GM12801 (cell line): ENCODE results near the gene FCSK.

ENCODE experiments used
- CTCF ChIP-seq: IDR thresholded peaks from one replicate; pipeline ENCODE4 v1.5.1; 2011; ENCODE audit warnings: control low read depth; ENCODE audit not compliant: insufficient read length; ENCODE audit errors: extremely low read depth

The FCSK gene

GRCh38 chr16:70484867-70485266, 30.5 kb downstream of the FCSK start:
- TF ChIP-seq CTCF: no peak

- TF ChIP-seq CTCF: no peak
Measured at GRCh38 chr16:70490261-70490660, 35.9 kb downstream of the FCSK start.

- TF ChIP-seq CTCF: no peak
Measured at GRCh38 chr16:70493802-70494201, 39.4 kb downstream of the FCSK start.

GRCh38 chr16:70494202-70494770, 39.9 kb downstream of the FCSK start:
- no peak for TF ChIP-seq CTCF

GRCh38 chr16:70494777-70495176, 40.4 kb downstream of the FCSK start:
- no peak for TF ChIP-seq CTCF

GRCh38 chr16:70495425-70496182, 41.2 kb downstream of the FCSK start:
- TF ChIP-seq CTCF: no peak

- TF ChIP-seq CTCF: no peak
Measured at GRCh38 chr16:70496513-70496912, 42.1 kb downstream of the FCSK start.
